Measurements from ENCODE around the gene MAP3K5. TPM values are rescaled to one million over a fixed set of nuclear protein-coding genes. Genes with fewer than 3 reads are reported as not detected.
A peak's percentile ranks its signal among the peaks of the same experiment; 100 is the strongest.

The MAP3K5 gene
- total RNA-seq, 4 donors from 2014 or later, result 20.8 to 31.7 (median 23.4) TPM

DNA sequence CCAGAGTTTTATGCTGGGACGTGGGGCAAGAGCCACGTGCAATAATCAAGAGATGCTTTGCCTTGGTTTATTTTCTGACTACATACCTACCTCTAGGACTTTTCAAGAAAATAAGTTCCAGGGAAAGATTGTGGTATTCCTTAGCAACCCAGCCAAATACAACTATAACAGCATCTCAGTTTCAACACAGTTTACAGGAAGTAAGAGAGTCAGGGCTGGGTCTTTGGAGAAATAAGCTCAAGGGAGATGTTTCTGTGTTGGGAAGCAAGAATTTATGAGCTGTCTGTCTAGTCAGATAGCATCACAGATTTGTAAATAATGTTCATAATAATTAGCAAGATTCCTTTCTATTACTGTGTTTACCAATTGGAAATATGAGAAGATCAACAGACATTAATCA is 35.1 kb downstream of the MAP3K5 start:
- TF ChIP-seq POLR2AphosphoS5 (IDR thresholded peaks at IDR 0.05) (no peak), POLR2A (IDR thresholded peaks at IDR 0.05) (no peak), EP300 (IDR thresholded peaks at IDR 0.05) (no peak)
- TF ChIP-seq, protein P1, sequence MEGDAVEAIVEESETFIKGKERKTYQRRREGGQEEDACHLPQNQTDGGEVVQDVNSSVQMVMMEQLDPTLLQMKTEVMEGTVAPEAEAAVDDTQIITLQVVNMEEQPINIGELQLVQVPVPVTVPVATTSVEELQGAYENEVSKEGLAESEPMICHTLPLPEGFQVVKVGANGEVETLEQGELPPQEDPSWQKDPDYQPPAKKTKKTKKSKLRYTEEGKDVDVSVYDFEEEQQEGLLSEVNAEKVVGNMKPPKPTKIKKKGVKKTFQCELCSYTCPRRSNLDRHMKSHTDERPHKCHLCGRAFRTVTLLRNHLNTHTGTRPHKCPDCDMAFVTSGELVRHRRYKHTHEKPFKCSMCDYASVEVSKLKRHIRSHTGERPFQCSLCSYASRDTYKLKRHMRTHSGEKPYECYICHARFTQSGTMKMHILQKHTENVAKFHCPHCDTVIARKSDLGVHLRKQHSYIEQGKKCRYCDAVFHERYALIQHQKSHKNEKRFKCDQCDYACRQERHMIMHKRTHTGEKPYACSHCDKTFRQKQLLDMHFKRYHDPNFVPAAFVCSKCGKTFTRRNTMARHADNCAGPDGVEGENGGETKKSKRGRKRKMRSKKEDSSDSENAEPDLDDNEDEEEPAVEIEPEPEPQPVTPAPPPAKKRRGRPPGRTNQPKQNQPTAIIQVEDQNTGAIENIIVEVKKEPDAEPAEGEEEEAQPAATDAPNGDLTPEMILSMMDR (IDR thresholded peaks at IDR 0.05), result no peak
- Histone ChIP-seq H3K4me1 (peaks cover 6 to 43% (median 19%) of the 10 kb centered on the region in 3 donors), H3K4me3 (no peak overlapping the region), H3K27ac (no peak overlapping the region), H3K36me3 (no peaks in the 10 kb centered on the region), H3K9me3 (no peaks in the 10 kb centered on the region), H3K27me3 (no peaks in the 10 kb centered on the region)
- WGBS, 2 donors (ENCODE audit: low coverage in 1 of 2), result 50 to 58% methylated on average over 1 to 2 of the region's 2 CpGs
- peak; percentile 42 for ATAC-seq

- Histone ChIP-seq H3K36me3 (no peaks in the 10 kb centered on the region), H3K27ac (no peak overlapping the region), H3K4me1 (peaks cover 0 to 48% (median 11%) of the 10 kb centered on the region in 3 donors), H3K4me3 (no peak overlapping the region), H3K9me3 (no peaks in the 10 kb centered on the region), H3K27me3 (no peaks in the 10 kb centered on the region)
- ATAC-seq, result no peak
- TF ChIP-seq EP300 (IDR thresholded peaks at IDR 0.05) (no peak), POLR2A (IDR thresholded peaks at IDR 0.05) (no peak), POLR2AphosphoS5 (IDR thresholded peaks at IDR 0.05) (no peak)
- TF ChIP-seq, protein P1 (IDR thresholded peaks at IDR 0.05), result no peak
- 64 to 82% methylated on average over 5 to 7 of the region's 7 CpGs for WGBS, 2 donors (ENCODE audit: low coverage in 1 of 2)
Observed at GRCh38 chr6:136754820-136755219, 37.5 kb downstream of the MAP3K5 start.

DNA sequence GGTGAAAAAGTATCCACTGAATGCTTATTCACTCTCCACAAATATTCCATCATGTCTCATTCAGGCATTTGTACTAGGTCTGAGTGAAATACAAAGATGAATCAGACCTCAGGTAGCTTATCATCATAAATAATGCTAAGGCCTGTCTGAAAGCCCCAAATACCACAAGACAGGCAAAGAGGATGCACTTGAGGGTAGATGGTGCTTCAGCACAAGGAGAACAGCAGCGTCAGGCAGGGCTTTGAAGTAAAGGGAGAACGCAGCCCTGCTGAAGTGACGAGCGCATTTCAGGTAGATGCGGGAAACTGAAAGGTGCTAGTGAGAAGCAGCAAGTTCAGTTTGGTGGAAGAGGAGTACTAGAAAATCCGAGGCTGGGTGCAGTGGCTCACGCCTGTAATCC is 38.7 kb downstream of the MAP3K5 start:
- no peaks in the 10 kb centered on the region for H3K36me3 ChIP-seq
- no peak overlapping the region for H3K27ac ChIP-seq
- H3K9me3 ChIP-seq, result no peaks in the 10 kb centered on the region
- H3K4me1 ChIP-seq, result peaks cover 0 to 44% (median 11%) of the 10 kb centered on the region in 3 donors
- ATAC-seq, result no peak
- H3K27me3 ChIP-seq, result no peaks in the 10 kb centered on the region
- WGBS, 2 donors (ENCODE audit: low coverage in 1 of 2), result 81 to 89% methylated on average over 5 to 7 of the region's 7 CpGs
- H3K4me3 ChIP-seq, result no peak overlapping the region
- TF ChIP-seq POLR2A (IDR thresholded peaks at IDR 0.05) (no peak), EP300 (IDR thresholded peaks at IDR 0.05) (no peak), POLR2AphosphoS5 (IDR thresholded peaks at IDR 0.05) (no peak)
- TF ChIP-seq, protein P1 (IDR thresholded peaks at IDR 0.05), result no peak

DNA sequence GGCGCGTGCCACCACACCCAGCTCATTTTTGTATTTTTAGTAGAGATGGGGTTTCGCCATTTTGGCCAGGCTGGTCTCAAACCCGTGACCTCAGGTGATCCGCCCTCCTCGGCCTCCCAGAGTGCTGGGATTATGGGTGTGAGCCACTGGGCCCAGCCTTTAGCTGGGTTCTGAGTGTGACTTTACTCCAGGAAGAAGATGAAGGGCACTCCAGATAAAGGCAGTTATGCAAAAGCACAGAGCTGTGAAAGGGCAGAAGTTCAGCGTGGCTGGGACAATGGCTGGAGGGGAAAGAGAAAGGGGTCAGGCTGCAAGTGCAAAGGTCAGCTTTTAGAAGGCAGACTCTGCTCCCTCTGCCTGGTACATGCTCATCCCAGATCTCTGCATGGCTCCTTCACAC is 39.7 kb downstream of the MAP3K5 start:
- Histone ChIP-seq H3K27me3 (no peaks in the 10 kb centered on the region), H3K27ac (no peak overlapping the region)
- no peak for ATAC-seq

DNA sequence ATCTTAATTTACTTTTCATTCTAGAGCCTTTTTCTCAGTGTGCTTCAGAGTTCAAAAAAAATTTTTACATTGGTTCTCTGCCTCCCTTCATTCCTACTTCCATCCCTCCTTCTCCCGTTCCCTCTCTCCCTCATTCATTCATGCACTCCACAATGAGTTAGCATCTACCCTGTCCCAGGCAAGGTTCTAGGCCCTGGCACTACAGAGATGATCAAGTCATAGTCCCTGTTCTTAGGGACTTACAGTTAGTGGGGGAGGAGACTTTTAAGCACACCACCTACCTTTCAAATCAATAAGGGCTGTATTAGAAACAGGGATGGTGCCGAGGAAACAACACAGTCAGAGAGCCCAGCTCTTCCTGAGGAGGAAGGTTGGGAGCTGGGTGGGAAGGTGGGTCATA is 40.3 kb downstream of the MAP3K5 start:
- no peak for TF ChIP-seq POLR2AphosphoS5 (IDR thresholded peaks at IDR 0.05)
- no peak for TF ChIP-seq POLR2A (IDR thresholded peaks at IDR 0.05)
- TF ChIP-seq, protein P1 (IDR thresholded peaks at IDR 0.05), result no peak
- no peak for TF ChIP-seq EP300 (IDR thresholded peaks at IDR 0.05)
- WGBS, 2 donors (ENCODE audit: low coverage in 1 of 2), result 71% methylated on average over 2 of the region's 2 CpGs; no CpG with 5 or more reads in 1 of the 2 donors
- Histone ChIP-seq H3K36me3 (no peaks in the 10 kb centered on the region), H3K9me3 (no peaks in the 10 kb centered on the region), H3K27ac (no peak overlapping the region), H3K27me3 (no peaks in the 10 kb centered on the region), H3K4me1 (peaks cover 0 to 38% (median 11%) of the 10 kb centered on the region in 3 donors), H3K4me3 (no peak overlapping the region)
- no peak for ATAC-seq

More for the DNA sequence above, 39.7 kb downstream of the MAP3K5 start:
- Histone ChIP-seq H3K36me3 (no peaks in the 10 kb centered on the region), H3K9me3 (no peaks in the 10 kb centered on the region), H3K4me1 (peaks cover 0 to 40% (median 11%) of the 10 kb centered on the region in 3 donors), H3K4me3 (no peak overlapping the region)
- WGBS, 2 donors (ENCODE audit: low coverage in 1 of 2), result 40 to 100% methylated on average over 1 to 2 of the region's 7 CpGs
- TF ChIP-seq POLR2AphosphoS5 (IDR thresholded peaks at IDR 0.05) (no peak), EP300 (IDR thresholded peaks at IDR 0.05) (no peak), POLR2A (IDR thresholded peaks at IDR 0.05) (no peak)
- TF ChIP-seq, protein P1 (IDR thresholded peaks at IDR 0.05), result no peak

All from gastroesophageal sphincter (tissue), 4 donors.